Osteocyte (in vitro differentiated cells): Measurements from ENCODE around the gene CRTC3. TPM values are rescaled to one million over a fixed set of nuclear protein-coding genes. Genes with fewer than 3 reads are reported as not detected.

Experiments
- DNase-seq: peaks from one replicate; pipeline ENCODE4 v3.0.0; 2021; ENCODE audit warnings: mixed read lengths; ENCODE audit not compliant: unreplicated experiment; ENCODE audit errors: extremely low spot score
- H3K27ac Mint-ChIP-seq: one replicate; pipeline ENCODE4 v1.8.0; 2021; ENCODE audit warnings: mild to moderate bottlenecking, mixed read lengths; ENCODE audit not compliant: unreplicated experiment
- H3K27me3 Mint-ChIP-seq: one replicate; pipeline ENCODE4 v1.8.0; 2021; ENCODE audit warnings: mixed read lengths; ENCODE audit not compliant: unreplicated experiment
- H3K36me3 Mint-ChIP-seq: one replicate; pipeline ENCODE4 v1.8.0; 2021; ENCODE audit warnings: mixed read lengths; ENCODE audit not compliant: unreplicated experiment
- H3K4me1 Mint-ChIP-seq: one replicate; pipeline ENCODE4 v1.8.0; 2021; ENCODE audit warnings: mixed read lengths; ENCODE audit not compliant: unreplicated experiment
- H3K4me3 Mint-ChIP-seq: one replicate; pipeline ENCODE4 v1.8.0; 2021; ENCODE audit warnings: mild to moderate bottlenecking, moderate library complexity, mixed read lengths; ENCODE audit not compliant: unreplicated experiment
- H3K9me3 Mint-ChIP-seq: one replicate; pipeline ENCODE4 v1.8.0; 2021; ENCODE audit warnings: mixed read lengths; ENCODE audit not compliant: unreplicated experiment
- total RNA-seq: library from RNA; stranded (reverse); gene quantifications from 2 replicates; pipeline ENCODE4 v1.2.1, GENCODE V29; 2021
- TF ChIP-seq, protein P1 (sequence below): fragments of 200-600 bp; sonication (generic); IDR thresholded peaks from 2 replicates; pipeline ENCODE4 v1.5.0; 2021; ENCODE audit warnings: antibody characterized with exemption, mild to moderate bottlenecking, moderate library complexity

Gene CRTC3
- total RNA-seq, 1 donor from 2014 or later, result 48.6 TPM

- no peak for DNase-seq
- H3K36me3 Mint-ChIP-seq, result peaks cover 40% of the 10 kb centered on the region
- no peak overlapping the region for H3K27ac Mint-ChIP-seq
- H3K4me3 Mint-ChIP-seq, result no peak overlapping the region
- TF ChIP-seq, protein P1, sequence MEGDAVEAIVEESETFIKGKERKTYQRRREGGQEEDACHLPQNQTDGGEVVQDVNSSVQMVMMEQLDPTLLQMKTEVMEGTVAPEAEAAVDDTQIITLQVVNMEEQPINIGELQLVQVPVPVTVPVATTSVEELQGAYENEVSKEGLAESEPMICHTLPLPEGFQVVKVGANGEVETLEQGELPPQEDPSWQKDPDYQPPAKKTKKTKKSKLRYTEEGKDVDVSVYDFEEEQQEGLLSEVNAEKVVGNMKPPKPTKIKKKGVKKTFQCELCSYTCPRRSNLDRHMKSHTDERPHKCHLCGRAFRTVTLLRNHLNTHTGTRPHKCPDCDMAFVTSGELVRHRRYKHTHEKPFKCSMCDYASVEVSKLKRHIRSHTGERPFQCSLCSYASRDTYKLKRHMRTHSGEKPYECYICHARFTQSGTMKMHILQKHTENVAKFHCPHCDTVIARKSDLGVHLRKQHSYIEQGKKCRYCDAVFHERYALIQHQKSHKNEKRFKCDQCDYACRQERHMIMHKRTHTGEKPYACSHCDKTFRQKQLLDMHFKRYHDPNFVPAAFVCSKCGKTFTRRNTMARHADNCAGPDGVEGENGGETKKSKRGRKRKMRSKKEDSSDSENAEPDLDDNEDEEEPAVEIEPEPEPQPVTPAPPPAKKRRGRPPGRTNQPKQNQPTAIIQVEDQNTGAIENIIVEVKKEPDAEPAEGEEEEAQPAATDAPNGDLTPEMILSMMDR, result no peak
- no peaks in the 10 kb centered on the region for H3K27me3 Mint-ChIP-seq
- H3K4me1 Mint-ChIP-seq, result no peaks in the 10 kb centered on the region
- no peaks in the 10 kb centered on the region for H3K9me3 Mint-ChIP-seq
Measured at GRCh38 chr15:90638963-90639362, 109.2 kb downstream of the CRTC3 start.

GRCh38 chr15:90640862-90641261 lies 111.1 kb downstream of the CRTC3 start:
- TF ChIP-seq, protein P1, result no peak

GRCh38 chr15:90641581-90642463 lies 112.1 kb downstream of the CRTC3 start:
- Mint-ChIP-seq H3K27ac (no peak overlapping the region), H3K4me1 (peaks cover 5% of the 10 kb centered on the region), H3K36me3 (peaks cover 28% of the 10 kb centered on the region), H3K9me3 (no peaks in the 10 kb centered on the region), H3K4me3 (no peak overlapping the region), H3K27me3 (no peaks in the 10 kb centered on the region)
- DNase-seq, result no peak
- TF ChIP-seq, protein P1, result no peak

More at GRCh38 chr15:90640862-90641261, 111.1 kb downstream of the CRTC3 start:
- Mint-ChIP-seq H3K4me3 (no peak overlapping the region), H3K27me3 (no peaks in the 10 kb centered on the region), H3K27ac (no peak overlapping the region), H3K9me3 (no peaks in the 10 kb centered on the region), H3K4me1 (peaks cover 5% of the 10 kb centered on the region), H3K36me3 (peaks cover 28% of the 10 kb centered on the region)
- no peak for DNase-seq

GRCh38 chr15:90642464-90643300 lies 113.0 kb downstream of the CRTC3 start:
- no peak overlapping the region for H3K27ac Mint-ChIP-seq
- H3K9me3 Mint-ChIP-seq, result no peaks in the 10 kb centered on the region
- H3K36me3 Mint-ChIP-seq, result peaks cover 28% of the 10 kb centered on the region
- H3K27me3 Mint-ChIP-seq, result no peaks in the 10 kb centered on the region
- peaks cover 5% of the 10 kb centered on the region for H3K4me1 Mint-ChIP-seq
- no peak for DNase-seq
- TF ChIP-seq, protein P1, result no peak
- H3K4me3 Mint-ChIP-seq, result no peak overlapping the region

- no peak overlapping the region for H3K4me3 Mint-ChIP-seq
- H3K36me3 Mint-ChIP-seq, result peaks cover 25% of the 10 kb centered on the region
Measured at GRCh38 chr15:90643301-90643632, 113.5 kb downstream of the CRTC3 start.

More at GRCh38 chr15:90643301-90643632, 113.5 kb downstream of the CRTC3 start:
- Mint-ChIP-seq H3K9me3 (no peaks in the 10 kb centered on the region), H3K27me3 (no peaks in the 10 kb centered on the region), H3K4me1 (peaks cover 7% of the 10 kb centered on the region), H3K27ac (no peak overlapping the region)
- TF ChIP-seq, protein P1, result no peak
- DNase-seq, result no peak
